SU-DHL-6 (cell line): Measurements from ENCODE around the gene DOCK1.

Experiments used
- EZH2phosphoT487 ChIP-seq: fragments of 200-600 bp; sonication (generic), shearing (Covaris generic); conservative IDR thresholded peaks from 2 replicates; pipeline ENCODE4 v1.6.1; 2018; ENCODE audit warnings: mild to moderate bottlenecking, antibody characterized with exemption, low read length, moderate library complexity, mixed read lengths
- TF ChIP-seq, protein P1 (sequence below): fragments of 200-600 bp; sonication (generic); IDR thresholded peaks from one replicate; pipeline ENCODE4 v1.5.1; 2017; ENCODE audit warnings: antibody characterized with exemption, mild to moderate bottlenecking, low read length, moderate library complexity; ENCODE audit not compliant: insufficient read depth, poor library complexity, severe bottlenecking

GRCh38 chr10:126969310-126969709, 64.1 kb downstream of the DOCK1 start:
- TF ChIP-seq, protein P1, sequence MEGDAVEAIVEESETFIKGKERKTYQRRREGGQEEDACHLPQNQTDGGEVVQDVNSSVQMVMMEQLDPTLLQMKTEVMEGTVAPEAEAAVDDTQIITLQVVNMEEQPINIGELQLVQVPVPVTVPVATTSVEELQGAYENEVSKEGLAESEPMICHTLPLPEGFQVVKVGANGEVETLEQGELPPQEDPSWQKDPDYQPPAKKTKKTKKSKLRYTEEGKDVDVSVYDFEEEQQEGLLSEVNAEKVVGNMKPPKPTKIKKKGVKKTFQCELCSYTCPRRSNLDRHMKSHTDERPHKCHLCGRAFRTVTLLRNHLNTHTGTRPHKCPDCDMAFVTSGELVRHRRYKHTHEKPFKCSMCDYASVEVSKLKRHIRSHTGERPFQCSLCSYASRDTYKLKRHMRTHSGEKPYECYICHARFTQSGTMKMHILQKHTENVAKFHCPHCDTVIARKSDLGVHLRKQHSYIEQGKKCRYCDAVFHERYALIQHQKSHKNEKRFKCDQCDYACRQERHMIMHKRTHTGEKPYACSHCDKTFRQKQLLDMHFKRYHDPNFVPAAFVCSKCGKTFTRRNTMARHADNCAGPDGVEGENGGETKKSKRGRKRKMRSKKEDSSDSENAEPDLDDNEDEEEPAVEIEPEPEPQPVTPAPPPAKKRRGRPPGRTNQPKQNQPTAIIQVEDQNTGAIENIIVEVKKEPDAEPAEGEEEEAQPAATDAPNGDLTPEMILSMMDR, result no peak
- TF ChIP-seq EZH2phosphoT487, result no peak
